ENCODE results near the gene AOAH.

Gene AOAH

GRCh38 chr7:36625247-36625646 is 99.0 kb downstream of the AOAH start:
- H3K27ac ChIP-seq: no peak overlapping the region
- H4K20me1 ChIP-seq: no peaks in the 10 kb centered on the region
- H3K4me3 ChIP-seq: no peak overlapping the region
- H3K36me3 ChIP-seq: no peaks in the 10 kb centered on the region
- no peak overlapping the region for H3K9ac ChIP-seq
- peak overlapping the region; percentile 72 for H3K4me2 ChIP-seq
- peaks cover 23% of the 10 kb centered on the region for H3K4me1 ChIP-seq
- H3K27me3 ChIP-seq: no peaks in the 10 kb centered on the region
- TF ChIP-seq Cebpa-rat (IDR thresholded peaks at IDR 0.05): no peak
- H3K9me3 ChIP-seq: no peaks in the 10 kb centered on the region

DNA sequence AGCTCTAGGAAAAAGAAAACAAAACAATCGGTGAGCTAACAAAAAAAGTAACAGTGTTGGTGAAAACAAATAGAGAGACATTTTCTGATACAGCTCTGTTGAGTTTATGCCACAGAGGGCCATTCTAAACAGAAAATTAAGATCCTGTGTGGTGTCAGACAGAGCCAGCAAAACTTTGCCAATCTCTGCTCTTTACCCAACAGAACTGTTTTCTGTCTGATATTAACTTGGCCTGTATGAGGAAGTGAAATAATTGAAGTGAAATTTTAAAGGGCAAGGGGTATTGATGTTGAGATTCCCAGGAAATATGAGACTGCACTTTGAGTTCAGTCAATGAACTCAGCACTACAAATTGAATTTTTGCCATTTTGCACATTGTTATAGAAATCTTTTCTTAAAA is 101.0 kb downstream of the AOAH start:
- Histone ChIP-seq H3K4me3 (no peak overlapping the region), H3K9ac (no peak overlapping the region), H3K9me3 (no peaks in the 10 kb centered on the region), H4K20me1 (no peaks in the 10 kb centered on the region), H3K27me3 (no peaks in the 10 kb centered on the region), H3K4me2 (no peak overlapping the region), H3K4me1 (peaks cover 23% of the 10 kb centered on the region), H3K27ac (no peak overlapping the region), H3K36me3 (no peaks in the 10 kb centered on the region)
- no peak for TF ChIP-seq Cebpa-rat (IDR thresholded peaks at IDR 0.05)

DNA sequence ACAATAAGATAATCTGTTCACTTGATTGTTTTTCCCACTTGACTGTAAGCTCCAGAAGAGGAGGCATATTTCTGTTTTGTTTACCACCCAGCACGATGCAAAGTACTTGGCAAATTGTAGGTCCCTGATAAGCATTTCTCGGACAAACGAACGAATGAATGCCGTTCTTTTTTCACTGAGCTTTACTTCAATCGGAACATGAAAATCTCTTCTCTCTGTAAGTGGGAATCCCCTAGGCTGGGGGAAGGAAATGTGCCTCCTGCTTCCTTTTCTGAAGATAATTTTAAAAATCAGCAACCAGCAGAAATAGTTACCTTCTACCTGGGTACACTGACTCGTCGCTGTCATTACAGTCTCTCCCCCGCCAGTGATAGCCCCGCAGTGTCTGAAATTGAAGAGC is 102.9 kb downstream of the AOAH start:
- no peaks in the 10 kb centered on the region for H4K20me1 ChIP-seq
- no peak overlapping the region for H3K4me3 ChIP-seq
- peaks cover 23% of the 10 kb centered on the region for H3K4me1 ChIP-seq
- no peaks in the 10 kb centered on the region for H3K36me3 ChIP-seq
- no peaks in the 10 kb centered on the region for H3K9me3 ChIP-seq
- H3K4me2 ChIP-seq: no peak overlapping the region
- no peak overlapping the region for H3K9ac ChIP-seq
- H3K27ac ChIP-seq: no peak overlapping the region
- TF ChIP-seq Cebpa-rat (IDR thresholded peaks at IDR 0.05): no peak
- H3K27me3 ChIP-seq: no peaks in the 10 kb centered on the region

GRCh38 chr7:36620166-36620708 is 104.1 kb downstream of the AOAH start:
- Histone ChIP-seq H3K4me1 (peaks cover 18% of the 10 kb centered on the region), H3K4me3 (no peak overlapping the region), H3K36me3 (no peaks in the 10 kb centered on the region), H3K9ac (no peak overlapping the region), H3K27ac (no peak overlapping the region), H3K4me2 (no peak overlapping the region), H3K9me3 (no peaks in the 10 kb centered on the region), H3K27me3 (no peaks in the 10 kb centered on the region), H4K20me1 (no peaks in the 10 kb centered on the region)
- TF ChIP-seq Cebpa-rat (IDR thresholded peaks at IDR 0.05): no peak

- Histone ChIP-seq H3K4me2 (no peak overlapping the region), H3K27ac (no peak overlapping the region), H3K27me3 (no peaks in the 10 kb centered on the region), H4K20me1 (no peaks in the 10 kb centered on the region), H3K9me3 (no peaks in the 10 kb centered on the region), H3K36me3 (no peaks in the 10 kb centered on the region), H3K4me1 (peaks cover 12% of the 10 kb centered on the region; the same call in 1 of the 2 replicates), H3K9ac (no peak overlapping the region), H3K4me3 (no peak overlapping the region)
- no peak for TF ChIP-seq Cebpa-rat (IDR thresholded peaks at IDR 0.05)
Measured at GRCh38 chr7:36617408-36617807, 106.9 kb downstream of the AOAH start.

GRCh38 chr7:36615852-36616540 is 108.3 kb downstream of the AOAH start:
- no peak for TF ChIP-seq Cebpa-rat (IDR thresholded peaks at IDR 0.05)
- no peaks in the 10 kb centered on the region for H3K27me3 ChIP-seq
- no peaks in the 10 kb centered on the region for H3K9me3 ChIP-seq
- no peak overlapping the region for H3K9ac ChIP-seq
- no peaks in the 10 kb centered on the region for H4K20me1 ChIP-seq
- H3K4me2 ChIP-seq: no peak overlapping the region
- peaks cover 12% of the 10 kb centered on the region; the same call in 1 of the 2 replicates for H3K4me1 ChIP-seq
- no peak overlapping the region for H3K27ac ChIP-seq
- H3K36me3 ChIP-seq: no peaks in the 10 kb centered on the region
- H3K4me3 ChIP-seq: no peak overlapping the region

GRCh38 chr7:36614959-36615358 is 109.3 kb downstream of the AOAH start:
- Histone ChIP-seq H3K36me3 (no peaks in the 10 kb centered on the region), H3K27ac (no peak overlapping the region), H3K4me2 (no peak overlapping the region), H3K4me1 (peaks cover 12% of the 10 kb centered on the region; the same call in 1 of the 2 replicates), H4K20me1 (no peaks in the 10 kb centered on the region), H3K9me3 (no peaks in the 10 kb centered on the region), H3K4me3 (no peak overlapping the region), H3K27me3 (no peaks in the 10 kb centered on the region), H3K9ac (no peak overlapping the region)
- no peak for TF ChIP-seq Cebpa-rat (IDR thresholded peaks at IDR 0.05)

DNA sequence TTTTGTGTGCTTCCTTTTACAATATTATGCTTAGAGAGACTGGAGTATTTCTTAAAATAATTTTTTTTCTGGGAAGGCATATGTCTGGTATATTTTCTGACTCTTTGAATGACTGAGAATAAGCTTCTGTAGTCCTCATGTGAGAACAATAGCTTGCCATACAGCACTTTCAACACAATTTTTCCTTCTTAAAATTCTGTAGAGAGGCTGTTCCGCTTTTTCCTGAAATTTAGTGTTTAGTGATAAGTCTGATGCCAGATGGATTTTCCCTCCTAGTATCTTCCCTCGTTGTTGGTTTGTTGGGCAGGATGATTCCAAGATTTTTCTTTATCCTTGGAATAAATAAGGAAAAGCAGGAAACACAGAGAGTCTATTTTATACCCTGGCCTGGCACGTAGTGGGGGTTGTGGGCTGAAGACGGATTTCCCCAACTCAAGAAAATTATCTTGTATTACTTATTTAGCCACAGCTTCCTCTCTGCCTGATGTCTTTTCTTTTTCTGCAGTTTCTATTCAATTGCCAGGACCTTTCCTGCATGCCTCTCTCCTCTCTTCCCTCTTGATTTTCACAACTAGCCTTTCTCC is 111.2 kb downstream of the AOAH start:
- H4K20me1 ChIP-seq: no peaks in the 10 kb centered on the region
- no peak for TF ChIP-seq Cebpa-rat (IDR thresholded peaks at IDR 0.05)

DNA sequence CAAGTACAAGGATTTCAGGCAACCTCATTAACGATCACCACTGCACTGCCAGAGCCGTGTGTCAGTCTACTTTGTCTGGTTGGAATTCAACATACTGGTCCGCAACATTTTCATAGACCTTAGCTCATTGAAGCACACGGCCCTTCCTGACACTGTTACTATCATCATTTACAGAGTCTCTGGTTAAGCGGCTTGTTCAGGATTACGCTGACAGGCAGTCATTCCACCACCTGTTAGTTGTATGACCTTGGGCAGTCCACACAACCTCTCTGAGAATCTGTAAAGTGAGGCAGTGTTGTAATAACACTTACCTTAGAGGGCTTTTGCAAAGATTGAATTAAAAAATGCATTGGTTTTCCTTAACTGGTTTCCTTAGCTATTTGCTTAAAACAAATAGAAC is 112.6 kb downstream of the AOAH start:
- Histone ChIP-seq H3K27me3 (no peaks in the 10 kb centered on the region), H3K4me1 (peaks cover 18% of the 10 kb centered on the region; the same call in 1 of the 2 replicates), H3K27ac (no peak overlapping the region), H3K36me3 (no peaks in the 10 kb centered on the region), H3K4me2 (no peak overlapping the region), H3K9ac (no peak overlapping the region), H3K9me3 (no peaks in the 10 kb centered on the region), H3K4me3 (no peak overlapping the region), H4K20me1 (no peaks in the 10 kb centered on the region)
- TF ChIP-seq Cebpa-rat (IDR thresholded peaks at IDR 0.05): no peak

More for the DNA sequence above, 111.2 kb downstream of the AOAH start:
- no peaks in the 10 kb centered on the region for H3K27me3 ChIP-seq
- no peak overlapping the region for H3K4me2 ChIP-seq
- no peaks in the 10 kb centered on the region for H3K36me3 ChIP-seq
- H3K9me3 ChIP-seq: no peaks in the 10 kb centered on the region
- no peak overlapping the region for H3K9ac ChIP-seq
- H3K27ac ChIP-seq: no peak overlapping the region
- peaks cover 12% of the 10 kb centered on the region; the same call in 1 of the 2 replicates for H3K4me1 ChIP-seq
- no peak overlapping the region for H3K4me3 ChIP-seq

GRCh38 chr7:36607721-36608095 is 116.6 kb downstream of the AOAH start:
- no peaks in the 10 kb centered on the region for H3K36me3 ChIP-seq
- H3K4me3 ChIP-seq: no peak overlapping the region
- no peaks in the 10 kb centered on the region for H4K20me1 ChIP-seq
- no peaks in the 10 kb centered on the region for H3K27me3 ChIP-seq
- no peak overlapping the region for H3K4me2 ChIP-seq
- 0 out of 2 replicates have a peak, but pooled peaks cover 6% of the 10 kb centered on the region for H3K4me1 ChIP-seq
- H3K9ac ChIP-seq: no peak overlapping the region
- H3K9me3 ChIP-seq: no peaks in the 10 kb centered on the region
- no peak for TF ChIP-seq Cebpa-rat (IDR thresholded peaks at IDR 0.05)
- no peak overlapping the region for H3K27ac ChIP-seq

All from BLaER1 (cell line).